ENCODE results near the gene KRT12. TPM values are rescaled to one million over a fixed set of nuclear protein-coding genes. Genes with fewer than 3 reads are reported as not detected.
"Not testable (repeated sequence)": the region's sequence is repeated elsewhere in the genome, so short reads cannot be mapped to it uniquely, and the experiment has no call there.

Gene KRT12
- polyA plus RNA-seq, 1 of the 3 experiments (the other 2 are of a cell fraction): not detected

GRCh38 chr17:40815381-40815780 lies 51.6 kb downstream of the KRT12 start:
- no peak for DNase-seq
- 26% methylated on average over 1 of the region's 1 CpG for WGBS (ENCODE audit: low lambda C conversion rate)
- H3F3A ChIP-seq (replicated peaks; ENCODE audit: insufficient read depth): peaks cover 29% of the 10 kb centered on the region
- H3K9me3 ChIP-seq: no peaks in the 10 kb centered on the region
- TF ChIP-seq GABPA (IDR thresholded peaks at IDR 0.05; ENCODE audit: low read depth) (no peak), CHD2 (IDR thresholded peaks at IDR 0.05; ENCODE audit: low read length, partially characterized antibody) (no peak), SMC3 (IDR thresholded peaks at IDR 0.05; ENCODE audit: low read depth, low read length) (no peak), TEAD4 (IDR thresholded peaks at IDR 0.05; ENCODE audit: borderline replicate concordance, insufficient read depth) (no peak), EZH2phosphoT487 (IDR thresholded peaks at IDR 0.05; ENCODE audit: borderline replicate concordance, low read depth) (no peak), FOXJ3 (CRISPR knock-in tag; IDR thresholded peaks at IDR 0.05) (no peak), RCOR1 (IDR thresholded peaks at IDR 0.05; ENCODE audit: low read length) (no peak)
- no peak overlapping the region for H3K9ac ChIP-seq
- no peaks in the 10 kb centered on the region; the same call in 1 of the 2 replicates for H3K79me2 ChIP-seq (ENCODE audit: insufficient read depth)
- no peaks in the 10 kb centered on the region for H3K9me2 ChIP-seq
- POLR2A ChIA-PET: no interaction called here
- no peaks in the 10 kb centered on the region; a peak in 1 of 4 replicates for H3K4me1 ChIP-seq (ENCODE audit: control insufficient read depth in 1 of 2, insufficient read depth in 2 of 2, low read depth in 1 of 2, low read length in 1 of 2)
- CTCF ChIA-PET: interaction anchor here (0.8 to 1.8 kb wide), 4 partner anchors 12 to 833 kb away, joined by 4 to 6 read pairs (median 4); no protein-coding TSS in a partner anchor
- H3K27ac ChIP-seq (ENCODE audit: low read depth in 2 of 2, low read length in 1 of 2): no peak overlapping the region
- H3K27me3 ChIP-seq (ENCODE audit: insufficient read depth): peaks cover 10% of the 10 kb centered on the region; the same call in 1 of the 2 replicates
- no peak overlapping the region for H3K4me2 ChIP-seq
- no peaks in the 10 kb centered on the region for H4K20me1 ChIP-seq (ENCODE audit: insufficient read depth)
- H3K36me3 ChIP-seq (replicated peaks in 1 of 2; ENCODE audit: control insufficient read depth in 1 of 2, insufficient read depth in 2 of 2, low read length in 1 of 2): peaks cover 12 to 15% of the 10 kb centered on the region in 2 experiments
- no peak overlapping the region for H2AFZ ChIP-seq (ENCODE audit: low read depth)
- H3K4me3 ChIP-seq (ENCODE audit: low read depth in 2 of 2, low read length in 1 of 2): no peak overlapping the region

- H3K27ac ChIP-seq (ENCODE audit: low read depth in 2 of 2, low read length in 1 of 2); DNase-seq; POLR2A ChIA-PET; H3K9me3 ChIP-seq; H3K9me2 ChIP-seq; H3K79me2 ChIP-seq (ENCODE audit: insufficient read depth); H2AFZ ChIP-seq (ENCODE audit: low read depth); H3K9ac ChIP-seq; H3K4me3 ChIP-seq (ENCODE audit: low read depth in 2 of 2, low read length in 1 of 2); H3K27me3 ChIP-seq (ENCODE audit: insufficient read depth); H3K4me2 ChIP-seq; H3K4me1 ChIP-seq (ENCODE audit: control insufficient read depth in 1 of 2, insufficient read depth in 2 of 2, low read depth in 1 of 2, low read length in 1 of 2); H4K20me1 ChIP-seq (ENCODE audit: insufficient read depth): not testable (repeated sequence)
- H3F3A ChIP-seq (replicated peaks; ENCODE audit: insufficient read depth): peaks cover 23% of the 10 kb centered on the region
- CTCF ChIA-PET: interaction anchor here (0.8 to 1.8 kb wide), 2 partner anchors 12 to 735 kb away, joined by 4 to 6 read pairs; no protein-coding TSS in a partner anchor
- peaks cover 12 to 15% of the 10 kb centered on the region in 2 experiments for H3K36me3 ChIP-seq (replicated peaks in 1 of 2; ENCODE audit: control insufficient read depth in 1 of 2, insufficient read depth in 2 of 2, low read length in 1 of 2)
- 20% methylated on average over 3 of the region's 3 CpGs for WGBS (ENCODE audit: low lambda C conversion rate)
These were observed 52.4 kb downstream of the KRT12 start for GRCh38 chr17:40814657-40815056.

- H3K9me2 ChIP-seq: no peaks in the 10 kb centered on the region
- WGBS (ENCODE audit: low lambda C conversion rate): 23% methylated on average over 4 of the region's 4 CpGs
- peaks cover 13% of the 10 kb centered on the region; the same call in 1 of the 2 replicates for H3K27me3 ChIP-seq (ENCODE audit: insufficient read depth)
- H3K9ac ChIP-seq: no peak overlapping the region
- DNase-seq: no peak
- no peak overlapping the region for H3K4me3 ChIP-seq (ENCODE audit: low read depth in 2 of 2, low read length in 1 of 2)
- no peak overlapping the region for H3K4me2 ChIP-seq
- no peak overlapping the region for H2AFZ ChIP-seq (ENCODE audit: low read depth)
- H3K79me2 ChIP-seq (ENCODE audit: insufficient read depth): no peaks in the 10 kb centered on the region; the same call in 1 of the 2 replicates
- peaks cover 12 to 15% of the 10 kb centered on the region in 2 experiments for H3K36me3 ChIP-seq (replicated peaks in 1 of 2; ENCODE audit: control insufficient read depth in 1 of 2, insufficient read depth in 2 of 2, low read length in 1 of 2)
- no peaks in the 10 kb centered on the region for H3K9me3 ChIP-seq
- no peak overlapping the region for H3K27ac ChIP-seq (ENCODE audit: low read depth in 2 of 2, low read length in 1 of 2)
- H3F3A ChIP-seq (replicated peaks; ENCODE audit: insufficient read depth): peaks cover 17% of the 10 kb centered on the region
- POLR2A ChIA-PET: no interaction called here
- CTCF ChIA-PET: no interaction called here
- no peak for TF ChIP-seq ELF1 (IDR thresholded peaks at IDR 0.05)
- no peak for TF ChIP-seq RCOR1 (IDR thresholded peaks at IDR 0.05; ENCODE audit: low read length)
- no peak for TF ChIP-seq SIN3A (IDR thresholded peaks at IDR 0.05; ENCODE audit: borderline replicate concordance, low read depth, low read length)
- no peak for TF ChIP-seq CHD2 (IDR thresholded peaks at IDR 0.05; ENCODE audit: low read length, partially characterized antibody)
- H3K4me1 ChIP-seq (ENCODE audit: control insufficient read depth in 1 of 2, insufficient read depth in 2 of 2, low read depth in 1 of 2, low read length in 1 of 2): no peaks in the 10 kb centered on the region; a peak in 1 of 4 replicates
- no peaks in the 10 kb centered on the region for H4K20me1 ChIP-seq (ENCODE audit: insufficient read depth)
These were observed 53.2 kb downstream of the KRT12 start for GRCh38 chr17:40813804-40814203.

Measured in SK-N-SH (cell line).